ENCODE measurements around the gene SYNC.

The SYNC gene

GRCh38 chr1:32736812-32737791 is 34.5 kb upstream of the SYNC start:
- Histone ChIP-seq H3K9ac (ENCODE audit: low read length) (no peak overlapping the region), H3K27ac (ENCODE audit: low read depth, low read length) (no peak overlapping the region), H3K4me3 (ENCODE audit: low read length) (no peak overlapping the region)

DNA sequence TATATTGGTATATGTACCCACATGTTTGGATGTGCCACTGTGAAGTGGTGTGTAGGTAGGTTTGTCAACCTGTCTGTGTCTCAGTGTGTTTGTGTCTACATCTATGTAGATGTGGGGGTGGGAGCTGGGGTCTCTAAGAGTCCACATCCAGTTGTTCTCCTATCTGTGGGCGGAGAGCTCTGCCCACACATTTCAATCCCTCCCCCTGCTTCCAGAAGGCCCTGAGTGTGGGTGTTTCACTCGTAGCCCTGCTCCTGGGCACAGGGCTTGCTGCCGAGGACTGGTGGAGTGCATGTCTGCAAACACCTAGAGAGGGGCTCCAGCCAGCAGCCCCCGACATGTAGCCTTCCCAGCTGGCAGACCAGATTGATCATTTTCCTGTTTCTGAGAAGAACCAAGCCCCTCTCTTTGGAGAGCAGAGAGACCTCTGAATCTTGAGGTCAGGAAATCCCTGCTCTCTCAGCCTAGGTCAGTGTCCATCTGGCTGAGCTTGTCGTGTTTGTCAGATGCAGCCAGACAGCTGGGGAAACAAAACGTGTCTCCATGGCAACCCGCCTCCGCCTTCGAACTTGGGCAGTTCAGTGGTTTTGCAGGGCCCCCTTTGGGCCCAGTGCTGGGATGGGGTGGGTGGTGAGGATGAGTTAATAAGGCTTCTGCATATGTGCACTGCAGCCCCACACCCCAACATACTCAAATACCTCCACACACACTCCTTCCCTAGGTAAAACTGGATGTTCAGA is 31.2 kb upstream of the SYNC start:
- no peak overlapping the region for H3K27ac ChIP-seq (ENCODE audit: low read depth, low read length)

More at GRCh38 chr1:32736812-32737791, 34.5 kb upstream of the SYNC start:
- Histone ChIP-seq H3K36me3 (ENCODE audit: control insufficient read depth, insufficient read depth, low read length) (no peaks in the 10 kb centered on the region), H3K27me3 (ENCODE audit: control insufficient read depth, insufficient read depth, low read length) (no peaks in the 10 kb centered on the region), H3K4me1 (ENCODE audit: control insufficient read depth, insufficient read depth, low read length) (no peaks in the 10 kb centered on the region)

DNA sequence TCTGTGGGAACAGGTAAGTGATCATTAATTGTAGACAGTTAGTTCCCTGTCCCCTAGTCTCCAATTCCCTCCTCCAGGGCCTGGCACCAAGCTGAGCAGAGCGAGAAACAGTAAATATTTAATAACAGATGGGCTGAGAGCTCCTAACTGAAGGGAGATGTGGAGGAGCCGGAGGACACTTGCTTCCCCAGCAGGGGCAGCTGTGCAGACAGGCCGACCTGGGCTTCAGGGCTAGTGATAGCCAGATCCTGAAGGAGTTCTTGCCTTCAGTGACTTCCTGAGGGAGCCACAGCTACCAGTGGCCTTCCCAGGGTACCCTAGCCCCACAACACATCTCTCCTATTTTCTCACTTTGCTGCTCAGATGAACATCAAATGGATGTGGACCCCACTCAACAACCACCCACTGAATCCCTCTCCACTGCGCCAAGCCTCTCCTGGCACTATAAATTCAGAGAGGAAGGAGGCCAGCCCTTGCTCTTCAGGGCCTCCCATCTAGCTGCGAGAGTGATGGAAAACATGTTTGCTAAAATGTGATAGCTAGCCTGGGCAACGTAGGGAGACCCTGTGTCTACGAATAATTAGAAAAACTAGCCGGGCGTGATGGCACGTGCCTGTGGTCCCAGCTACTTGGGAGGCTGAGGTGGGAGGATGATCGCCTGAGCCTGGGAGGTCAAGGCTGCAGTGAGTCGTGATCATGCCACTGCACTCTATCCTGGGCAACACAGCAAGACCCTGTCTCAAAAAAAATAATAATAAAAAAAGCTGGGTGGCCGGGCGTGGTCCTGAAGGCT is 26.9 kb upstream of the SYNC start:
- no peak overlapping the region for H3K27ac ChIP-seq (ENCODE audit: low read depth, low read length)

More for the DNA sequence above, 31.2 kb upstream of the SYNC start:
- no peaks in the 10 kb centered on the region for H3K36me3 ChIP-seq (ENCODE audit: control insufficient read depth, insufficient read depth, low read length)
- H3K4me3 ChIP-seq (ENCODE audit: low read length): no peak overlapping the region
- H3K9ac ChIP-seq (ENCODE audit: low read length): no peak overlapping the region
- H3K27me3 ChIP-seq (ENCODE audit: control insufficient read depth, insufficient read depth, low read length): no peaks in the 10 kb centered on the region
- no peaks in the 10 kb centered on the region for H3K4me1 ChIP-seq (ENCODE audit: control insufficient read depth, insufficient read depth, low read length)

DNA sequence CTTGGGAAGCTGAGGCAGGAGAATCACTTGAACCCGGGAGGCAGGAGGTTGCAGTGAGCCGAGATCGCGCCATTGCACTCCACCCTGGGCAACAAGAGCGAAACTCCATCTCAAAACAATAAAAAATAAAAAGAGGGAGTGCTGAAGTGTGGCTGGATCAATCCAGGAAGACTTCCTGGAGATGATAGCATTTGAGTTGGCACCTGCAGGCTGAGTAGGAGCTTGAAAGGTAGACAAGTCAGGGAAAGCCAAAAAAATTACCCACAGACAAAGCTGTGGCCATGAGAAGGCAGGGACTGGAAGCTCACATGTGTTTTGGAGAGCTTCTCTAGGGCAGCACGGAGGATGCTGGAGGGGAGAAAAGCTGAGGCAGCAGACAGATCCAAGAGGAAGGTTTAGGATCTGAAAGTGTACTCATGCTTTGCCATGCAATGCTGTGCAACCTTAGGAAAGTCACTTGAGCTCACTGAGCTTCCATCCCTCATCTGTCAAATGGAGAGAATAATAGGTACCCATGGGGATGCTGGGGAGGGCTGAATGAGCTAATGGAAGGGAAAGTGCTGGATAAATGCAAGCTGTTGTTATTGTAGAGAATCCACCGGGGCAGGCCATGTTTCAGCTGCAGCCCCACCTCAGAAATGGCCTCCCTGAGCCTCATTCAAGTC is 26.0 kb upstream of the SYNC start:
- H3K36me3 ChIP-seq (ENCODE audit: control insufficient read depth, insufficient read depth, low read length): no peaks in the 10 kb centered on the region
- H3K4me1 ChIP-seq (ENCODE audit: control insufficient read depth, insufficient read depth, low read length): no peaks in the 10 kb centered on the region
- H3K27me3 ChIP-seq (ENCODE audit: control insufficient read depth, insufficient read depth, low read length): no peaks in the 10 kb centered on the region
- H3K9ac ChIP-seq (ENCODE audit: low read length): no peak overlapping the region
- H3K27ac ChIP-seq (ENCODE audit: low read depth, low read length): no peak overlapping the region
- no peak overlapping the region for H3K4me3 ChIP-seq (ENCODE audit: low read length)

More for the DNA sequence above, 26.9 kb upstream of the SYNC start:
- no peak overlapping the region for H3K4me3 ChIP-seq (ENCODE audit: low read length)
- H3K27me3 ChIP-seq (ENCODE audit: control insufficient read depth, insufficient read depth, low read length): no peaks in the 10 kb centered on the region
- H3K36me3 ChIP-seq (ENCODE audit: control insufficient read depth, insufficient read depth, low read length): no peaks in the 10 kb centered on the region
- no peaks in the 10 kb centered on the region for H3K4me1 ChIP-seq (ENCODE audit: control insufficient read depth, insufficient read depth, low read length)
- no peak overlapping the region for H3K9ac ChIP-seq (ENCODE audit: low read length)

GRCh38 chr1:32727876-32728275 is 25.3 kb upstream of the SYNC start:
- H3K36me3 ChIP-seq (ENCODE audit: control insufficient read depth, insufficient read depth, low read length): no peaks in the 10 kb centered on the region
- no peak overlapping the region for H3K9ac ChIP-seq (ENCODE audit: low read length)
- no peaks in the 10 kb centered on the region for H3K4me1 ChIP-seq (ENCODE audit: control insufficient read depth, insufficient read depth, low read length)
- no peak overlapping the region for H3K27ac ChIP-seq (ENCODE audit: low read depth, low read length)
- H3K4me3 ChIP-seq (ENCODE audit: low read length): no peak overlapping the region
- no peaks in the 10 kb centered on the region for H3K27me3 ChIP-seq (ENCODE audit: control insufficient read depth, insufficient read depth, low read length)

- H3K36me3 ChIP-seq (ENCODE audit: control insufficient read depth, insufficient read depth, low read length): no peaks in the 10 kb centered on the region
- H3K4me1 ChIP-seq (ENCODE audit: control insufficient read depth, insufficient read depth, low read length): no peaks in the 10 kb centered on the region
- no peak overlapping the region for H3K4me3 ChIP-seq (ENCODE audit: low read length)
- no peak overlapping the region for H3K27ac ChIP-seq (ENCODE audit: low read depth, low read length)
- no peak overlapping the region for H3K9ac ChIP-seq (ENCODE audit: low read length)
- H3K27me3 ChIP-seq (ENCODE audit: control insufficient read depth, insufficient read depth, low read length): no peaks in the 10 kb centered on the region
Measured at GRCh38 chr1:32725615-32725982, 23.0 kb upstream of the SYNC start.

DNA sequence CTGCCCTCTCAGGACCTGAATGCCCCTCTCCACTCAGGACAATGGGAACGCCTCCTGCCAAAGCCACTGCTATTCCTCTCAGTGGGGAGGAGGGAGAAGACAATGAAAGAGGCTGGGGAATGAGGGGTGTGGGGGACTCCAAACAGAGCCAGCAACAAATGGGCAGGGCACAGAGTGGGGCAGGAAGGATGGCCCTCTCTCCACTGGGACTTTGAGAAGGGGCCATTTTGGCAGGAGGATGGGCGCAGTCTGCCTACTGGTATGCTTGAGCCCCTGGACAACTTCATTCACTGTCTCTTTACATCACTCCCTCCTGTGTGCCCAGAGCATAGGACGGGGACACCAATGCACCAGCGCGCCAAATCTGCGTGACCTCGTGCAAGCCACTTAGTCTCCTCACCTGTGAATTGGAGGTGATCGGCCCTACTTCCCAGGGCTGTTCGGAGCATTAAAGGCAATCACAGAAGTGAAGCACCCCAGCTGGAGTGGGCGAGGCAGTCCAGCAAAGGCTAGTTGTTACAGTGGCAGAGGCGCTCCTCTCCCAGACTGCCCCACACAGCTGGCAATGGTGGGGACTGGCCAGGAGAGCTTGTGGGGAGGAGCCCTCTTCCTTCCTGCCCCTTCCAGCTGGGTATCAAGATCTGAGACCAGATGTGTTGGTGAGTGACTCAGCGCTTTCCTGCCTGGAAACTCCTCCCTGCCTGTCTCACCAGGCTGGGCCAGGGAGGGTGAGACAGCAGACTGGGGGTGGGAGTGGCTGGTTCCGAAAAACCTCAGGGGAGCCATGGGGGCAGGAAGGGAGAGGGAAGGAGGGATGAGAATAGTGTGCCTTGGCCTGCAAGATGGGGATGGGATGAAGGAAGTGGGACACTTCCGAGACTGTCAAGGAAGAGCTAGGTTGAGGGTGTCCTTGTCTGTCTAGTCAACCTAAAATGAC is 22.4 kb upstream of the SYNC start:
- no peak overlapping the region for H3K4me3 ChIP-seq (ENCODE audit: low read length)
- no peaks in the 10 kb centered on the region for H3K27me3 ChIP-seq (ENCODE audit: control insufficient read depth, insufficient read depth, low read length)
- no peak overlapping the region for H3K27ac ChIP-seq (ENCODE audit: low read depth, low read length)
- no peaks in the 10 kb centered on the region for H3K4me1 ChIP-seq (ENCODE audit: control insufficient read depth, insufficient read depth, low read length)
- no peak overlapping the region for H3K9ac ChIP-seq (ENCODE audit: low read length)
- H3K36me3 ChIP-seq (ENCODE audit: control insufficient read depth, insufficient read depth, low read length): no peaks in the 10 kb centered on the region

DNA sequence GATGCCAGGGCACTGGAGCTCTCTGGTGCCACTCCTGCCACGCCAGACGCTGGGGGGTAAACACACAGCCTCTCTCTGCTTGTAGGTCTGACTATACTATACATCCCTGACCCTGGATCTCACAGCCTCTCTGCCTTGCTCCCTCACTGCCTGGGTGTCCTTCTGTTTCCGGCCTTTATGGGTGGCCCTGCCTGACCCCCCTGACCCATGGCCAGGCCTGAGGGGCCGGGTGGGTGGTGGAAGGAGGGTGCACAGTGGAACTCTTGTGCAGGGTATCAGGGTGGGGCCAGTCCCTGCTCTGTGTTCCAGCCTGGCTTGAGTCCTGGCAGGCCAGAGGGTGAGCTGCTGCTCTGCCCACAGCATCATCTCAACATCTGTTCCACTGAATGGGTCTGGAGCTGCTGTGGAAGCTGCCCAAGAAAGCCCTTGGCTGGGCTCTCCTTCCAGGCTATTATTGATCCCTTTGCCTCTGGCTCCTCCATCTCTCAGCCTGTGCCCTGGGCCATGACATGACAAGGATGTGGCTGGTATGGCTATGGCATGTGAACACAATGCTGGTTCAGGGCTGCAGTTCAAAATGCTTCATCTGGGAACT is 17.2 kb upstream of the SYNC start:
- H3K9ac ChIP-seq (ENCODE audit: low read length): no peak overlapping the region
- no peaks in the 10 kb centered on the region for H3K27me3 ChIP-seq (ENCODE audit: control insufficient read depth, insufficient read depth, low read length)
- no peaks in the 10 kb centered on the region for H3K4me1 ChIP-seq (ENCODE audit: control insufficient read depth, insufficient read depth, low read length)
- H3K4me3 ChIP-seq (ENCODE audit: low read length): no peak overlapping the region
- H3K36me3 ChIP-seq (ENCODE audit: control insufficient read depth, insufficient read depth, low read length): no peaks in the 10 kb centered on the region
- no peak overlapping the region for H3K27ac ChIP-seq (ENCODE audit: low read depth, low read length)

DNA sequence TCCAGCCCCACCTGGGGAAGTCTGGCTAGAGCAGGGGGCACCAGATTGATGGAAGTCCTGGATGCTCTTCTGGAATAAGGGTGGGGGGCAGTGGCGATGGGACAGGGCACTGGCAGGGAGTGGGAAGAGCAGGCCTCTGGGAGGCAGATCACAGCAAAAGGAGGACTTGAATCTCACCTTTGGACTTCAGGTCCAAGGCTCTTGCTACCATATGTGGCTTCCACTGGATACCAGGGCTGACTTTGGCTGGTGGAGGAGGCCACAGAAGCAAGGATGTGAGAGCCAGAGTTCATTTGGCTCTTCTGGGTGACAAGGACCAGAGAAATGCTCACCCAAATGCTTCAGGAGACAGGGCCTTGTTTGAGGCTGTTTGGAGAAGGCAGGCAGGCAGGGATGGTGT is 16.0 kb upstream of the SYNC start:
- no peak overlapping the region for H3K9ac ChIP-seq (ENCODE audit: low read length)
- no peak overlapping the region for H3K4me3 ChIP-seq (ENCODE audit: low read length)
- H3K36me3 ChIP-seq (ENCODE audit: control insufficient read depth, insufficient read depth, low read length): no peaks in the 10 kb centered on the region
- H3K4me1 ChIP-seq (ENCODE audit: control insufficient read depth, insufficient read depth, low read length): no peaks in the 10 kb centered on the region
- no peaks in the 10 kb centered on the region for H3K27me3 ChIP-seq (ENCODE audit: control insufficient read depth, insufficient read depth, low read length)
- no peak overlapping the region for H3K27ac ChIP-seq (ENCODE audit: low read depth, low read length)

- H3K4me1 ChIP-seq (ENCODE audit: control insufficient read depth, insufficient read depth, low read length): no peaks in the 10 kb centered on the region
- H3K9ac ChIP-seq (ENCODE audit: low read length): no peak overlapping the region
- no peak overlapping the region for H3K4me3 ChIP-seq (ENCODE audit: low read length)
- no peak overlapping the region for H3K27ac ChIP-seq (ENCODE audit: low read depth, low read length)
- H3K36me3 ChIP-seq (ENCODE audit: control insufficient read depth, insufficient read depth, low read length): no peaks in the 10 kb centered on the region
- H3K27me3 ChIP-seq (ENCODE audit: control insufficient read depth, insufficient read depth, low read length): no peaks in the 10 kb centered on the region
Measured at GRCh38 chr1:32718036-32718435, 15.5 kb upstream of the SYNC start.

DNA sequence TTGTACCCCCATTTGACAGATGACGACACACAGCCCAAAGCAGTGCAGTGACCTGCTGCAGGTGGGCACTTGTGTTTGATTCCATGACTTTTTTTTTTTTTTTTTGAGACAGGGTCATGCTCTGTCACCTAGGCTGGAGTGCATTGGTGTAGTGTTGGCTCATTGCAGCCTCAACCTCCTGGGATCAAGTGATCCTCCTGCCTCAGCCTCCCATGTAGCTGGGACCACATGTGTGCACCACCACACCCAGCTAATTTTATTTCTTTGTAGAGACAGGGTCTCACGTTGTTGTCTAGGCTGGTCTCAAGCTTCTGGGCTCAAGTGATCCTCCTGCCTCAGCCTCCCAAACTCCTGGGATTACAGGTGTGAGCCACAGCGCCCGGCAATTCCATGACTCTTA is 14.9 kb upstream of the SYNC start:
- no peaks in the 10 kb centered on the region for H3K36me3 ChIP-seq (ENCODE audit: control insufficient read depth, insufficient read depth, low read length)
- H3K27ac ChIP-seq (ENCODE audit: low read depth, low read length): no peak overlapping the region
- no peak overlapping the region for H3K9ac ChIP-seq (ENCODE audit: low read length)
- no peaks in the 10 kb centered on the region for H3K27me3 ChIP-seq (ENCODE audit: control insufficient read depth, insufficient read depth, low read length)
- no peak overlapping the region for H3K4me3 ChIP-seq (ENCODE audit: low read length)
- H3K4me1 ChIP-seq (ENCODE audit: control insufficient read depth, insufficient read depth, low read length): no peaks in the 10 kb centered on the region

Data from rectal smooth muscle tissue (tissue), 1 donor.